ENCODE measurements around the gene TIAM2.
"Not testable (repeated sequence)": the region's sequence is repeated elsewhere in the genome, so short reads cannot be mapped to it uniquely, and the experiment has no call there.

The TIAM2 gene

GRCh38 chr6:155195903-155196302, 200.8 kb downstream of the TIAM2 start:
- no peak for DNase-seq (ENCODE audit: low read depth in 2 of 2)

GRCh38 chr6:155196911-155197310, 201.8 kb downstream of the TIAM2 start:
- no peak for DNase-seq (ENCODE audit: low read depth in 2 of 2)

- no peak for DNase-seq (ENCODE audit: low read depth in 2 of 2)
Measured at GRCh38 chr6:155197932-155198331, 202.8 kb downstream of the TIAM2 start.

- no peak for DNase-seq (ENCODE audit: low read depth in 2 of 2)
Measured at GRCh38 chr6:155200012-155200411, 204.9 kb downstream of the TIAM2 start.

- no peak for DNase-seq (ENCODE audit: low read depth in 2 of 2)
Measured at GRCh38 chr6:155201461-155202226, 206.5 kb downstream of the TIAM2 start.

GRCh38 chr6:155207223-155207622, 212.1 kb downstream of the TIAM2 start:
- no peak for DNase-seq (ENCODE audit: low read depth in 2 of 2)

- DNase-seq (ENCODE audit: low read depth in 2 of 2), result no peak
Measured at GRCh38 chr6:155212106-155212505, 217.0 kb downstream of the TIAM2 start.

GRCh38 chr6:155212616-155213380, 217.7 kb downstream of the TIAM2 start:
- no peak for DNase-seq (ENCODE audit: low read depth in 2 of 2)

- no peak for DNase-seq (ENCODE audit: low read depth in 2 of 2)
Measured at GRCh38 chr6:155213611-155214372, 218.7 kb downstream of the TIAM2 start.

- DNase-seq (ENCODE audit: low read depth in 2 of 2), result no peak
Measured at GRCh38 chr6:155215906-155216305, 220.8 kb downstream of the TIAM2 start.

- DNase-seq (ENCODE audit: low read depth in 2 of 2), result no peak
Measured at GRCh38 chr6:155216312-155217046, 221.4 kb downstream of the TIAM2 start.

GRCh38 chr6:155218711-155219110, 223.6 kb downstream of the TIAM2 start:
- DNase-seq (ENCODE audit: low read depth in 2 of 2), result not testable (repeated sequence)

- no peak for DNase-seq (ENCODE audit: low read depth in 2 of 2)
Measured at GRCh38 chr6:155219299-155219698, 224.2 kb downstream of the TIAM2 start.

- DNase-seq (ENCODE audit: low read depth in 2 of 2), result no peak
Measured at GRCh38 chr6:155219858-155220301, 224.8 kb downstream of the TIAM2 start.

GRCh38 chr6:155221086-155221485, 226.0 kb downstream of the TIAM2 start:
- no peak for DNase-seq (ENCODE audit: low read depth in 2 of 2)

GRCh38 chr6:155222506-155222905, 227.4 kb downstream of the TIAM2 start:
- no peak for DNase-seq (ENCODE audit: low read depth in 2 of 2)

- DNase-seq (ENCODE audit: low read depth in 2 of 2), result peak; percentile 4 to 27
Measured at GRCh38 chr6:155223646-155224451, 228.7 kb downstream of the TIAM2 start.

GRCh38 chr6:155224618-155225017, 229.5 kb downstream of the TIAM2 start:
- no peak for DNase-seq (ENCODE audit: low read depth in 2 of 2)

GRCh38 chr6:155227046-155227445, 231.9 kb downstream of the TIAM2 start:
- DNase-seq (ENCODE audit: low read depth in 2 of 2), result no peak

- no peak for DNase-seq (ENCODE audit: low read depth in 2 of 2)
Measured at GRCh38 chr6:155228546-155229166, 233.5 kb downstream of the TIAM2 start.
